SK-N-SH treated with all-trans-retinoic acid at 6 μM for 48 hours (cell line): ENCODE measurements around the gene LYPD6B.

ENCODE experiments used
- ATAC-seq: fragments of 200-7000 bp; cut with Tn5 transposase; 3 replicates; pipeline ENCODE4 v1.9.1; 2020; ENCODE audit warnings: mild to moderate bottlenecking, moderate library complexity
- ARNTL ChIP-seq: fragments of 450-650 bp; formaldehyde crosslinking; IDR thresholded peaks from 2 replicates; pipeline ENCODE4 v1.5.0; 2020; ENCODE audit warnings: low read depth, mild to moderate bottlenecking, moderate library complexity, borderline replicate concordance
- BACH2 ChIP-seq: fragments of 250-450 bp; sonication (Bioruptor Pico); IDR thresholded peaks from 2 replicates; pipeline ENCODE4 v1.9.0; 2021; ENCODE audit warnings: mild to moderate bottlenecking, borderline replicate concordance
- CREB5 ChIP-seq: fragments of 250-450 bp; sonication (Bioruptor Pico); IDR thresholded peaks from 2 replicates; pipeline ENCODE4 v1.5.1; 2020; ENCODE audit warnings: low read depth, mild to moderate bottlenecking, moderate library complexity
- CSDC2 ChIP-seq: fragments of 250-450 bp; sonication (Bioruptor Pico); IDR thresholded peaks from 2 replicates; pipeline ENCODE4 v1.5.0; 2020; ENCODE audit warnings: mild to moderate bottlenecking, moderate library complexity
- CSRNP3 ChIP-seq: fragments of 250-450 bp; sonication (Bioruptor Pico); IDR thresholded peaks from 2 replicates; pipeline ENCODE4 v1.5.1; 2021; ENCODE audit warnings: mild to moderate bottlenecking, moderate library complexity
- ESRRG ChIP-seq: fragments of 250-450 bp; sonication (Bioruptor Pico); IDR thresholded peaks from 2 replicates; pipeline ENCODE4 v1.6.1; 2021; ENCODE audit warnings: mild to moderate bottlenecking
- GLIS3 ChIP-seq: fragments of 250-450 bp; sonication (Bioruptor Pico); IDR thresholded peaks from 2 replicates; pipeline ENCODE4 v1.5.0; 2020; ENCODE audit warnings: mild to moderate bottlenecking, moderate library complexity
- ISL1 ChIP-seq: fragments of 250-450 bp; sonication (Bioruptor Pico); IDR thresholded peaks from 2 replicates; pipeline ENCODE4 v2.1.2; 2022; ENCODE audit warnings: mild to moderate bottlenecking, moderate library complexity
- OSR1 ChIP-seq: fragments of 250-450 bp; sonication (Bioruptor Pico); IDR thresholded peaks from 2 replicates; pipeline ENCODE4 v1.8.0; 2022; ENCODE audit warnings: moderate library complexity, mild to moderate bottlenecking, inconsistent platforms
- PPARA ChIP-seq: fragments of 250-450 bp; sonication (Bioruptor Pico); IDR thresholded peaks from 2 replicates; pipeline ENCODE4 v1.5.0; 2020; ENCODE audit warnings: mild to moderate bottlenecking, borderline replicate concordance
- RARB ChIP-seq: fragments of 250-450 bp; sonication (Bioruptor Pico); IDR thresholded peaks from 2 replicates; pipeline ENCODE4 v1.8.0; 2021; ENCODE audit warnings: mild to moderate bottlenecking, moderate library complexity
- SNAI2 ChIP-seq: fragments of 250-450 bp; sonication (Bioruptor Pico); IDR thresholded peaks from 2 replicates; pipeline ENCODE4 v1.5.0; 2020; ENCODE audit warnings: mild to moderate bottlenecking, moderate library complexity
- TCF4 ChIP-seq: fragments of 250-450 bp; sonication (Bioruptor Pico); IDR thresholded peaks from 2 replicates; pipeline ENCODE4 v1.8.0; 2021; ENCODE audit warnings: mild to moderate bottlenecking, moderate library complexity, borderline replicate concordance
- TOX ChIP-seq: fragments of 250-450 bp; sonication (Bioruptor Pico); IDR thresholded peaks from 2 replicates; pipeline ENCODE4 v1.8.0; 2021; ENCODE audit warnings: mild to moderate bottlenecking, moderate library complexity, borderline replicate concordance
- ZC3H10 ChIP-seq: fragments of 250-450 bp; sonication (Bioruptor Pico); IDR thresholded peaks from 2 replicates; pipeline ENCODE4 v1.5.1; 2021; ENCODE audit warnings: mild to moderate bottlenecking, moderate library complexity
- ZFP3 ChIP-seq: fragments of 250-450 bp; sonication (Bioruptor Pico); IDR thresholded peaks from 2 replicates; pipeline ENCODE4 v1.5.0; 2020; ENCODE audit warnings: mild to moderate bottlenecking, moderate library complexity
- ZFP30 ChIP-seq: fragments of 450-650 bp; formaldehyde crosslinking; IDR thresholded peaks from 2 replicates; pipeline ENCODE4 v1.5.0; 2022; ENCODE audit warnings: mild to moderate bottlenecking, moderate library complexity
- ZNF565 ChIP-seq: fragments of 450-650 bp; formaldehyde crosslinking; conservative IDR thresholded peaks from 2 replicates; pipeline ENCODE4 v1.5.0; 2020; ENCODE audit warnings: low read depth, mild to moderate bottlenecking, moderate library complexity
- ZNF70 ChIP-seq: fragments of 450-650 bp; formaldehyde crosslinking; IDR thresholded peaks from 2 replicates; pipeline ENCODE4 v1.5.0; 2020; ENCODE audit warnings: mild to moderate bottlenecking, moderate library complexity
- ZNF8 ChIP-seq: fragments of 450-650 bp; formaldehyde crosslinking; IDR thresholded peaks from 2 replicates; pipeline ENCODE4 v1.5.0; 2020; ENCODE audit warnings: mild to moderate bottlenecking, moderate library complexity
- TF ChIP-seq, protein P1 (sequence below): fragments of 250-450 bp; sonication (Bioruptor Pico); IDR thresholded peaks from 2 replicates; pipeline ENCODE4 v1.8.0; 2020; ENCODE audit warnings: mild to moderate bottlenecking, moderate library complexity, borderline replicate concordance
- TF ChIP-seq, protein P2 (sequence below): fragments of 250-450 bp; sonication (Bioruptor Pico); IDR thresholded peaks from 2 replicates; pipeline ENCODE4 v1.5.0; 2020; ENCODE audit warnings: mild to moderate bottlenecking, moderate library complexity
- TF ChIP-seq, protein P3 (sequence below): fragments of 250-450 bp; sonication (Bioruptor Pico); IDR thresholded peaks from 2 replicates; pipeline ENCODE4 v1.8.0; 2021; ENCODE audit warnings: low read depth, mild to moderate bottlenecking, moderate library complexity, borderline replicate concordance

The LYPD6B gene

DNA sequence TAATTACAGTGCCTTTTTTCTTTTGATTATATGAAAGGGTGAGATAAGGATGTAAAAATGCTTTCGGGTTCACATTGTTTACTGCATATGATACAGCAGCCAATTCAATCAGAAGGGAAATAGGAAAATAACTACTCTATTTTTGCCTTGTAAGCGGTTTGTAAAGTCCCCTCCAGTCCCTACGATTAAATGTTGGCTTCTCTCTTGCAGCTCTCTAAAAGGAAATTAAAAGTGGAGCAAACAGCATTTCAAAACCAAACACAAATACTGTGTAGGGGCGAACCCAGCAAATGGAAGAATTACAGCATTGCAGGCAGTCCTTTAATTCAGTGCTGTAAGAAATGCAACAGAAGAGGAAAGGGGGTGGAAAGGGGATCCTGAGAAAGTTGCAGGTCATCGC, 18.9 kb downstream of the LYPD6B start:
- no peak for ATAC-seq
- TF ChIP-seq CSDC2 = no peak
- TF ChIP-seq, protein P1, sequence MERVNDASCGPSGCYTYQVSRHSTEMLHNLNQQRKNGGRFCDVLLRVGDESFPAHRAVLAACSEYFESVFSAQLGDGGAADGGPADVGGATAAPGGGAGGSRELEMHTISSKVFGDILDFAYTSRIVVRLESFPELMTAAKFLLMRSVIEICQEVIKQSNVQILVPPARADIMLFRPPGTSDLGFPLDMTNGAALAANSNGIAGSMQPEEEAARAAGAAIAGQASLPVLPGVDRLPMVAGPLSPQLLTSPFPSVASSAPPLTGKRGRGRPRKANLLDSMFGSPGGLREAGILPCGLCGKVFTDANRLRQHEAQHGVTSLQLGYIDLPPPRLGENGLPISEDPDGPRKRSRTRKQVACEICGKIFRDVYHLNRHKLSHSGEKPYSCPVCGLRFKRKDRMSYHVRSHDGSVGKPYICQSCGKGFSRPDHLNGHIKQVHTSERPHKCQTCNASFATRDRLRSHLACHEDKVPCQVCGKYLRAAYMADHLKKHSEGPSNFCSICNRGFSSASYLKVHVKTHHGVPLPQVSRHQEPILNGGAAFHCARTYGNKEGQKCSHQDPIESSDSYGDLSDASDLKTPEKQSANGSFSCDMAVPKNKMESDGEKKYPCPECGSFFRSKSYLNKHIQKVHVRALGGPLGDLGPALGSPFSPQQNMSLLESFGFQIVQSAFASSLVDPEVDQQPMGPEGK (CRISPR knock-in tag) = no peak
- TF ChIP-seq ZC3H10 = no peak
- TF ChIP-seq ZNF70 = no peak
- no peak for TF ChIP-seq TOX (CRISPR knock-in tag)

DNA sequence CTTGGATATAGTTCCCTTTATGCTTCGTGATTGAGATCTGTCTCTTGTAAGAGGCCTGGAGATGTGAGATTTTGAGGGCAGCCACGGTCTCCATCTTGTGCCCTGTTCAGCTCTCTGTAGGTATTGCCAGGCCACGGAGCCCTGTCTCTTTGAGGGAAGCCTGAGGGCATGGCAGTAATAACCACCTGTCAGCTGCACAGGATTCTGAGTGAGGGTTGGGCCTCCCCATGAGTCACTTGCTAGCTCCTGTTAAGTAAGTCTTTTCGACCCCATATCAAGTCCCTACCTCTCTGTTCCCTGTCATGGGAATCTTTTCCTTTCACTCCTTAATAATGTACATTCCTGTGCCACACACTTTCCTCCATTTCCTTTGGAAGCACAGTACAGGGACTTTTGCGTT, 20.4 kb downstream of the LYPD6B start:
- no peak for ATAC-seq
- TF ChIP-seq ZFP30 (CRISPR knock-in tag) (no peak), ZNF565 (no peak), OSR1 (CRISPR knock-in tag) (no peak), GLIS3 (CRISPR knock-in tag) (no peak), ZC3H10 (no peak), CSDC2 (no peak), PPARA (CRISPR knock-in tag) (no peak), ISL1 (CRISPR knock-in tag) (no peak), ESRRG (no peak), BACH2 (CRISPR knock-in tag) (no peak), ZNF70 (no peak), ZFP3 (no peak), RARB (no peak), SNAI2 (CRISPR knock-in tag) (no peak), TCF4 (CRISPR knock-in tag) (no peak), ARNTL (CRISPR knock-in tag) (no peak), CSRNP3 (CRISPR knock-in tag) (no peak)
- TF ChIP-seq, protein P1 (CRISPR knock-in tag) = no peak
- TF ChIP-seq, protein P2, sequence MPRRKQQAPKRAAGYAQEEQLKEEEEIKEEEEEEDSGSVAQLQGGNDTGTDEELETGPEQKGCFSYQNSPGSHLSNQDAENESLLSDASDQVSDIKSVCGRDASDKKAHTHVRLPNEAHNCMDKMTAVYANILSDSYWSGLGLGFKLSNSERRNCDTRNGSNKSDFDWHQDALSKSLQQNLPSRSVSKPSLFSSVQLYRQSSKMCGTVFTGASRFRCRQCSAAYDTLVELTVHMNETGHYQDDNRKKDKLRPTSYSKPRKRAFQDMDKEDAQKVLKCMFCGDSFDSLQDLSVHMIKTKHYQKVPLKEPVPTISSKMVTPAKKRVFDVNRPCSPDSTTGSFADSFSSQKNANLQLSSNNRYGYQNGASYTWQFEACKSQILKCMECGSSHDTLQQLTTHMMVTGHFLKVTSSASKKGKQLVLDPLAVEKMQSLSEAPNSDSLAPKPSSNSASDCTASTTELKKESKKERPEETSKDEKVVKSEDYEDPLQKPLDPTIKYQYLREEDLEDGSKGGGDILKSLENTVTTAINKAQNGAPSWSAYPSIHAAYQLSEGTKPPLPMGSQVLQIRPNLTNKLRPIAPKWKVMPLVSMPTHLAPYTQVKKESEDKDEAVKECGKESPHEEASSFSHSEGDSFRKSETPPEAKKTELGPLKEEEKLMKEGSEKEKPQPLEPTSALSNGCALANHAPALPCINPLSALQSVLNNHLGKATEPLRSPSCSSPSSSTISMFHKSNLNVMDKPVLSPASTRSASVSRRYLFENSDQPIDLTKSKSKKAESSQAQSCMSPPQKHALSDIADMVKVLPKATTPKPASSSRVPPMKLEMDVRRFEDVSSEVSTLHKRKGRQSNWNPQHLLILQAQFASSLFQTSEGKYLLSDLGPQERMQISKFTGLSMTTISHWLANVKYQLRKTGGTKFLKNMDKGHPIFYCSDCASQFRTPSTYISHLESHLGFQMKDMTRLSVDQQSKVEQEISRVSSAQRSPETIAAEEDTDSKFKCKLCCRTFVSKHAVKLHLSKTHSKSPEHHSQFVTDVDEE (CRISPR knock-in tag) = no peak

- TF ChIP-seq CSDC2 (no peak), ZNF8 (CRISPR knock-in tag) (no peak), CREB5 (CRISPR knock-in tag) (no peak), RARB (no peak), SNAI2 (CRISPR knock-in tag) (no peak), ARNTL (CRISPR knock-in tag) (no peak), ISL1 (CRISPR knock-in tag) (no peak), ZFP30 (CRISPR knock-in tag) (no peak)
- TF ChIP-seq, protein P2 (CRISPR knock-in tag) = no peak
- TF ChIP-seq, protein P3, sequence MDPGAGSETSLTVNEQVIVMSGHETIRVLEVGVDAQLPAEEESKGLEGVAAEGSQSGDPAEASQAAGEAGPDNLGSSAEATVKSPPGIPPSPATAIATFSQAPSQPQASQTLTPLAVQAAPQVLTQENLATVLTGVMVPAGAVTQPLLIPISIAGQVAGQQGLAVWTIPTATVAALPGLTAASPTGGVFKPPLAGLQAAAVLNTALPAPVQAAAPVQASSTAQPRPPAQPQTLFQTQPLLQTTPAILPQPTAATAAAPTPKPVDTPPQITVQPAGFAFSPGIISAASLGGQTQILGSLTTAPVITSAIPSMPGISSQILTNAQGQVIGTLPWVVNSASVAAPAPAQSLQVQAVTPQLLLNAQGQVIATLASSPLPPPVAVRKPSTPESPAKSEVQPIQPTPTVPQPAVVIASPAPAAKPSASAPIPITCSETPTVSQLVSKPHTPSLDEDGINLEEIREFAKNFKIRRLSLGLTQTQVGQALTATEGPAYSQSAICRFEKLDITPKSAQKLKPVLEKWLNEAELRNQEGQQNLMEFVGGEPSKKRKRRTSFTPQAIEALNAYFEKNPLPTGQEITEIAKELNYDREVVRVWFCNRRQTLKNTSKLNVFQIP (CRISPR knock-in tag) = no peak
- ATAC-seq = no peak
These were observed 21.3 kb downstream of the LYPD6B start for GRCh38 chr2:149059822-149060221.
